ENCODE data around the gene HADH. TPM values are rescaled to one million over a fixed set of nuclear protein-coding genes. Genes with fewer than 3 reads are reported as not detected.
"Not testable (repeated sequence)": the region's sequence is repeated elsewhere in the genome, so short reads cannot be mapped to it uniquely, and the experiment has no call there.

Gene HADH
- total RNA-seq, 1 donor from 2014 or later: 71.0 TPM

- no peaks in the 10 kb centered on the region for H3K4me1 Mint-ChIP-seq
- H3K4me3 Mint-ChIP-seq: no peak overlapping the region
- no peaks in the 10 kb centered on the region for H3K9me3 Mint-ChIP-seq
- no peak for DNase-seq (ENCODE audit: low read depth, low spot score)
- peaks cover 8% of the 10 kb centered on the region for H3K36me3 Mint-ChIP-seq (ENCODE audit: low read depth)
- no peak overlapping the region for H3K27ac Mint-ChIP-seq (ENCODE audit: unreplicated experiment)
- H3K27me3 Mint-ChIP-seq (ENCODE audit: low read depth): no peaks in the 10 kb centered on the region
- no peak for TF ChIP-seq CTCF (conservative IDR thresholded peaks at IDR 0.05)
Measured at GRCh38 chr4:108048997-108049396, 59.3 kb downstream of the HADH start.

- H3K9me3 Mint-ChIP-seq: no peaks in the 10 kb centered on the region
- no peak for DNase-seq (ENCODE audit: low read depth, low spot score)
- H3K27me3 Mint-ChIP-seq (ENCODE audit: low read depth): no peaks in the 10 kb centered on the region
- peaks cover 8% of the 10 kb centered on the region for H3K36me3 Mint-ChIP-seq (ENCODE audit: low read depth)
- TF ChIP-seq CTCF (conservative IDR thresholded peaks at IDR 0.05): no peak
- no peak overlapping the region for H3K4me3 Mint-ChIP-seq
- no peak overlapping the region for H3K27ac Mint-ChIP-seq (ENCODE audit: unreplicated experiment)
- no peaks in the 10 kb centered on the region for H3K4me1 Mint-ChIP-seq
Measured at GRCh38 chr4:108049406-108049805, 59.7 kb downstream of the HADH start.

GRCh38 chr4:108050166-108051111 lies 60.8 kb downstream of the HADH start:
- not testable (repeated sequence) for H3K4me1 Mint-ChIP-seq; H3K27ac Mint-ChIP-seq (ENCODE audit: unreplicated experiment)

GRCh38 chr4:108051343-108051742 lies 61.7 kb downstream of the HADH start:
- Mint-ChIP-seq H3K27ac (ENCODE audit: unreplicated experiment) (no peak overlapping the region), H3K9me3 (no peaks in the 10 kb centered on the region), H3K4me3 (no peak overlapping the region), H3K4me1 (no peaks in the 10 kb centered on the region), H3K27me3 (ENCODE audit: low read depth) (no peaks in the 10 kb centered on the region), H3K36me3 (ENCODE audit: low read depth) (peaks cover 8% of the 10 kb centered on the region)
- TF ChIP-seq CTCF (conservative IDR thresholded peaks at IDR 0.05): no peak
- no peak for DNase-seq (ENCODE audit: low read depth, low spot score)

More at GRCh38 chr4:108050166-108051111, 60.8 kb downstream of the HADH start:
- not testable (repeated sequence) for H3K4me3 Mint-ChIP-seq; H3K27me3 Mint-ChIP-seq (ENCODE audit: low read depth); H3K36me3 Mint-ChIP-seq (ENCODE audit: low read depth); DNase-seq (ENCODE audit: low read depth, low spot score); H3K9me3 Mint-ChIP-seq

- H3K27ac Mint-ChIP-seq (ENCODE audit: unreplicated experiment): peak overlapping the region; percentile 78
- no peaks in the 10 kb centered on the region for H3K27me3 Mint-ChIP-seq (ENCODE audit: low read depth)
- no peaks in the 10 kb centered on the region for H3K4me1 Mint-ChIP-seq
- no peak for DNase-seq (ENCODE audit: low read depth, low spot score)
- no peak overlapping the region for H3K4me3 Mint-ChIP-seq
- no peak for TF ChIP-seq CTCF (conservative IDR thresholded peaks at IDR 0.05)
- peaks cover 8% of the 10 kb centered on the region for H3K36me3 Mint-ChIP-seq (ENCODE audit: low read depth)
- no peaks in the 10 kb centered on the region for H3K9me3 Mint-ChIP-seq
Measured at GRCh38 chr4:108052558-108053120, 63.0 kb downstream of the HADH start.

- no peaks in the 10 kb centered on the region for H3K9me3 Mint-ChIP-seq
- no peak overlapping the region for H3K27ac Mint-ChIP-seq (ENCODE audit: unreplicated experiment)
- no peaks in the 10 kb centered on the region for H3K27me3 Mint-ChIP-seq (ENCODE audit: low read depth)
- H3K4me1 Mint-ChIP-seq: no peaks in the 10 kb centered on the region
- H3K36me3 Mint-ChIP-seq (ENCODE audit: low read depth): peaks cover 6% of the 10 kb centered on the region
- no peak for TF ChIP-seq CTCF (conservative IDR thresholded peaks at IDR 0.05)
- no peak for DNase-seq (ENCODE audit: low read depth, low spot score)
- no peak overlapping the region for H3K4me3 Mint-ChIP-seq
Measured at GRCh38 chr4:108053251-108053711, 63.6 kb downstream of the HADH start.
